Measurements from ENCODE around the gene FCAMR. TPM values are rescaled to one million over a fixed set of nuclear protein-coding genes. Genes with fewer than 3 reads are reported as not detected.
A peak's percentile ranks its signal among the peaks of the same experiment; 100 is the strongest.

Gene FCAMR
- polyA plus RNA-seq, 5 donors, result 0.09 to 0.10 (median 0.09) TPM; not detected in 2

DNA sequence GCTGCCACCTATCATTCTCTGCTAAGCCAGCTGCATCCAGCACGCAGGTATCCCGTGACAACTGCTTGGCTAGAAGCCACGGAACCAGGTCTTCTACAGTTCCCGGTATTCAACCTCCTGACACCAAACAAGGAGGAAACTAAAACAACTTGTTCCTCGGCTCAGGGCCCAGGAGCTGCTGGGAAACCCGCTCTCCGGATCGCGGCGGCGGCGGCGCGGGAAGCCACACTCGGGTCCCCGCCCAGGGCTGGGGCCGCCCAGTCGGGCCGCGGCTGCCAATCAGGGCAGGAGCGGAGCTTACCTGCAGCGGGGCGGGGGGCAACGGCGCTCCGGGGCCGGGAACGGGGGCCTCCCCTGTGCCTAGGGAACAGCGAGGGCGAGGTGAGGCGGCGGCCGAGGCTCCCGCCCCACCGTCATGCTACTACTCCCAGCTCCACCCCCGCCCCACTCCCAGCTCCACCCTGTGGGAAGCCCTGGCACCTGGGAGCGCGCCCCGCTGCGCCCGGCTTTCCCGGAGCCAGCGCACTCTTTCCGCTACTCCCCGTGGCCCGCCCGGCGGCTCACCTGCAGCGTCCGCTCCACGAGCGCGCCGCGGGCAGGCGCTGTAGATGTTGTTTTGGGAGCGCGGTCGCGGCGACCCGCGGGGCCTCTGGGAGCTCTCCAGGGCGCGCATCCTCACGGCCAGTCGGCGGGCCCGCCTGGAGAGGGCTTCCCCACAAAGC lies 60.9 kb downstream of the FCAMR start:
- peak; percentile 65 to 69 for DNase-seq

DNA sequence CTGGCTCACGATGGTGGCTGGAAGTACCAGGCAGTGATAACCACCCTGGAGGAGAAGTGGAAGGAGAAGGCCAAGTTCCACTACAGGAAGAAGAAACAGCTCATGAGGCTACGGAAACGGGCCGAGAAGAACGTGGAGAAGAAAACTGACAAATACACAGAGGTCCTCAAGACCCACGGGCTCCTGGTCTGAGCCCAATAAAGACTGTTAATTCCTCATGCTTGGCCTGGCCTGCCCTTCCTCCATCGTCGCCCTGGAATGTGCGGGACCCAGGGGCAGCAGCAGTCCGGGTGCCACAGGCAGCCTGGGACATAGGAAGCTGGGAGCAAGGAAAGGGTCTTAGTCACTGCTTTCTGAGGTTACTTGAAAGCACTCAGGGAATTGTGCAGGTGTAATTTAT lies 62.2 kb downstream of the FCAMR start:
- DNase-seq, result no peak

Other genes with a start within 250 kb of the FCAMR start
- gene IL19, start 199.7 kb downstream of the FCAMR start, polyA plus RNA-seq (ENCODE audit: insufficient read depth in 1 of 5, insufficient read length in 5 of 5, low replicate concordance in 1 of 5), result not detected
- gene IL10, start 198.0 kb downstream of the FCAMR start, polyA plus RNA-seq (ENCODE audit: insufficient read depth in 1 of 5, insufficient read length in 5 of 5, low replicate concordance in 1 of 5), result 1 to 10 TPM in 1 of 5 donors, under 1 TPM in 4; 0.38 to 1.0 (median 0.47) TPM
- gene IL20, start 104.8 kb downstream of the FCAMR start, polyA plus RNA-seq (ENCODE audit: insufficient read depth in 1 of 5, insufficient read length in 5 of 5, low replicate concordance in 1 of 5), result not detected
- under 1 TPM; 0.22 to 0.64 (median 0.29) TPM for gene IL24, start 73.0 kb downstream of the FCAMR start, polyA plus RNA-seq (ENCODE audit: insufficient read depth in 1 of 5, insufficient read length in 5 of 5, low replicate concordance in 1 of 5)
- 1 to 10 TPM; 2.3 to 4.2 (median 2.5) TPM for gene FCMR, start 48.5 kb downstream of the FCAMR start, polyA plus RNA-seq (ENCODE audit: insufficient read depth in 1 of 5, insufficient read length in 5 of 5, low replicate concordance in 1 of 5)
- under 1 TPM; 0.09 to 0.26 (median 0.13) TPM for gene PIGR, start 24.0 kb downstream of the FCAMR start, polyA plus RNA-seq (ENCODE audit: insufficient read depth in 1 of 5, insufficient read length in 5 of 5, low replicate concordance in 1 of 5)
- gene C1orf116, start 62.3 kb upstream of the FCAMR start, polyA plus RNA-seq (ENCODE audit: insufficient read depth in 1 of 5, insufficient read length in 5 of 5, low replicate concordance in 1 of 5), result 10 to 100 TPM; 29.2 to 62.5 (median 36.6) TPM
- gene YOD1, start 80.7 kb upstream of the FCAMR start, polyA plus RNA-seq (ENCODE audit: insufficient read depth in 1 of 5, insufficient read length in 5 of 5, low replicate concordance in 1 of 5), result 10 to 100 TPM in 4 of 5 donors, 1 to 10 TPM in 1; 9.6 to 17.9 (median 14.0) TPM
- 10 to 100 TPM; 12.6 to 18.4 (median 14.6) TPM for gene PFKFB2, start 82.8 kb upstream of the FCAMR start, polyA plus RNA-seq (ENCODE audit: insufficient read depth in 1 of 5, insufficient read length in 5 of 5, low replicate concordance in 1 of 5)
- gene C4BPB, start 118.4 kb upstream of the FCAMR start, polyA plus RNA-seq (ENCODE audit: insufficient read depth in 1 of 5, insufficient read length in 5 of 5, low replicate concordance in 1 of 5), result under 1 TPM; 0.46 to 0.86 (median 0.64) TPM
- 1 to 10 TPM in 1 of 5 donors, under 1 TPM in 4; 0.24 to 6.1 (median 0.42) TPM for gene C4BPA, start 133.8 kb upstream of the FCAMR start, polyA plus RNA-seq (ENCODE audit: insufficient read depth in 1 of 5, insufficient read length in 5 of 5, low replicate concordance in 1 of 5)